SK-N-SH treated with all-trans-retinoic acid at 6 μM for 48 hours (cell line): ENCODE measurements around the gene STRBP.

Source experiments
- ARNTL ChIP-seq: fragments of 450-650 bp; formaldehyde crosslinking; IDR thresholded peaks from 2 replicates; pipeline ENCODE4 v1.5.0; 2020; ENCODE audit warnings: low read depth, mild to moderate bottlenecking, moderate library complexity, borderline replicate concordance
- GLIS3 ChIP-seq: fragments of 250-450 bp; sonication (Bioruptor Pico); IDR thresholded peaks from 2 replicates; pipeline ENCODE4 v1.5.0; 2020; ENCODE audit warnings: mild to moderate bottlenecking, moderate library complexity
- ISL1 ChIP-seq: fragments of 250-450 bp; sonication (Bioruptor Pico); IDR thresholded peaks from 2 replicates; pipeline ENCODE4 v2.1.2; 2022; ENCODE audit warnings: mild to moderate bottlenecking, moderate library complexity
- PPARA ChIP-seq: fragments of 250-450 bp; sonication (Bioruptor Pico); IDR thresholded peaks from 2 replicates; pipeline ENCODE4 v1.5.0; 2020; ENCODE audit warnings: mild to moderate bottlenecking, borderline replicate concordance
- RARB ChIP-seq: fragments of 250-450 bp; sonication (Bioruptor Pico); IDR thresholded peaks from 2 replicates; pipeline ENCODE4 v1.8.0; 2021; ENCODE audit warnings: mild to moderate bottlenecking, moderate library complexity
- ZFP30 ChIP-seq: fragments of 450-650 bp; formaldehyde crosslinking; IDR thresholded peaks from 2 replicates; pipeline ENCODE4 v1.5.0; 2022; ENCODE audit warnings: mild to moderate bottlenecking, moderate library complexity
- ZNF565 ChIP-seq: fragments of 450-650 bp; formaldehyde crosslinking; conservative IDR thresholded peaks from 2 replicates; pipeline ENCODE4 v1.5.0; 2020; ENCODE audit warnings: low read depth, mild to moderate bottlenecking, moderate library complexity
- ZNF70 ChIP-seq: fragments of 450-650 bp; formaldehyde crosslinking; IDR thresholded peaks from 2 replicates; pipeline ENCODE4 v1.5.0; 2020; ENCODE audit warnings: mild to moderate bottlenecking, moderate library complexity
- TF ChIP-seq, protein P1 (sequence below): fragments of 250-450 bp; sonication (Bioruptor Pico); IDR thresholded peaks from 2 replicates; pipeline ENCODE4 v1.5.1; 2020; ENCODE audit warnings: low read depth, mild to moderate bottlenecking, moderate library complexity
- TF ChIP-seq, protein P2 (sequence below): fragments of 250-450 bp; sonication (Bioruptor Pico); IDR thresholded peaks from 2 replicates; pipeline ENCODE4 v1.8.0; 2020; ENCODE audit warnings: mild to moderate bottlenecking, moderate library complexity, borderline replicate concordance
- TF ChIP-seq, protein P3 (sequence below): fragments of 250-450 bp; sonication (Bioruptor Pico); IDR thresholded peaks from 2 replicates; pipeline ENCODE4 v1.5.0; 2020; ENCODE audit warnings: mild to moderate bottlenecking, moderate library complexity

DNA sequence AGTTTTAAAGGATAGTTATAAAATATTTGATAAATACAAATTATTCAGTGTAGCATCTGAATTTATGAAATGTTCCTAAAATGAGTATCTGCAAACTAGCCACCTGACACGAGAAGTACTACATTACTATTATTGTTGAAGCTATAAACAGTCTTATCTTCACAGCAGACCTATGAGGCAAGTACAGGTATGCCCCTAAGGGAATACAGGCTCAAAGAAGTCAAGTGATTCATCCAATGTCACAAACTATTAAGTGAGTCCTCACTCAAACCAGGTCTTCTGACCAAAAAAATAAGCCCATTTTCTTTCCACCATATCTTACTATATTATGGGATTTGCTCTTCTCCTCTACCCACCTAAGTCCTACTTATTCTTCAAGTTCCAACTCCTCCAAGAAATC is 28.7 kb downstream of the STRBP start:
- TF ChIP-seq GLIS3 (no peak), ZFP30 (CRISPR knock-in tag) (no peak), ZNF70 (CRISPR knock-in tag) (no peak), PPARA (no peak), ARNTL (CRISPR knock-in tag) (no peak), ISL1 (CRISPR knock-in tag) (no peak), RARB (no peak), ZNF565 (CRISPR knock-in tag) (no peak)
- TF ChIP-seq, protein P1, sequence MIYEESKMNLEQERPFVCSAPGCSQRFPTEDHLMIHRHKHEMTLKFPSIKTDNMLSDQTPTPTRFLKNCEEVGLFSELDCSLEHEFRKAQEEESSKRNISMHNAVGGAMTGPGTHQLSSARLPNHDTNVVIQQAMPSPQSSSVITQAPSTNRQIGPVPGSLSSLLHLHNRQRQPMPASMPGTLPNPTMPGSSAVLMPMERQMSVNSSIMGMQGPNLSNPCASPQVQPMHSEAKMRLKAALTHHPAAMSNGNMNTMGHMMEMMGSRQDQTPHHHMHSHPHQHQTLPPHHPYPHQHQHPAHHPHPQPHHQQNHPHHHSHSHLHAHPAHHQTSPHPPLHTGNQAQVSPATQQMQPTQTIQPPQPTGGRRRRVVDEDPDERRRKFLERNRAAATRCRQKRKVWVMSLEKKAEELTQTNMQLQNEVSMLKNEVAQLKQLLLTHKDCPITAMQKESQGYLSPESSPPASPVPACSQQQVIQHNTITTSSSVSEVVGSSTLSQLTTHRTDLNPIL (CRISPR knock-in tag), result no peak
- TF ChIP-seq, protein P2, sequence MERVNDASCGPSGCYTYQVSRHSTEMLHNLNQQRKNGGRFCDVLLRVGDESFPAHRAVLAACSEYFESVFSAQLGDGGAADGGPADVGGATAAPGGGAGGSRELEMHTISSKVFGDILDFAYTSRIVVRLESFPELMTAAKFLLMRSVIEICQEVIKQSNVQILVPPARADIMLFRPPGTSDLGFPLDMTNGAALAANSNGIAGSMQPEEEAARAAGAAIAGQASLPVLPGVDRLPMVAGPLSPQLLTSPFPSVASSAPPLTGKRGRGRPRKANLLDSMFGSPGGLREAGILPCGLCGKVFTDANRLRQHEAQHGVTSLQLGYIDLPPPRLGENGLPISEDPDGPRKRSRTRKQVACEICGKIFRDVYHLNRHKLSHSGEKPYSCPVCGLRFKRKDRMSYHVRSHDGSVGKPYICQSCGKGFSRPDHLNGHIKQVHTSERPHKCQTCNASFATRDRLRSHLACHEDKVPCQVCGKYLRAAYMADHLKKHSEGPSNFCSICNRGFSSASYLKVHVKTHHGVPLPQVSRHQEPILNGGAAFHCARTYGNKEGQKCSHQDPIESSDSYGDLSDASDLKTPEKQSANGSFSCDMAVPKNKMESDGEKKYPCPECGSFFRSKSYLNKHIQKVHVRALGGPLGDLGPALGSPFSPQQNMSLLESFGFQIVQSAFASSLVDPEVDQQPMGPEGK (CRISPR knock-in tag), result no peak
- TF ChIP-seq, protein P3, sequence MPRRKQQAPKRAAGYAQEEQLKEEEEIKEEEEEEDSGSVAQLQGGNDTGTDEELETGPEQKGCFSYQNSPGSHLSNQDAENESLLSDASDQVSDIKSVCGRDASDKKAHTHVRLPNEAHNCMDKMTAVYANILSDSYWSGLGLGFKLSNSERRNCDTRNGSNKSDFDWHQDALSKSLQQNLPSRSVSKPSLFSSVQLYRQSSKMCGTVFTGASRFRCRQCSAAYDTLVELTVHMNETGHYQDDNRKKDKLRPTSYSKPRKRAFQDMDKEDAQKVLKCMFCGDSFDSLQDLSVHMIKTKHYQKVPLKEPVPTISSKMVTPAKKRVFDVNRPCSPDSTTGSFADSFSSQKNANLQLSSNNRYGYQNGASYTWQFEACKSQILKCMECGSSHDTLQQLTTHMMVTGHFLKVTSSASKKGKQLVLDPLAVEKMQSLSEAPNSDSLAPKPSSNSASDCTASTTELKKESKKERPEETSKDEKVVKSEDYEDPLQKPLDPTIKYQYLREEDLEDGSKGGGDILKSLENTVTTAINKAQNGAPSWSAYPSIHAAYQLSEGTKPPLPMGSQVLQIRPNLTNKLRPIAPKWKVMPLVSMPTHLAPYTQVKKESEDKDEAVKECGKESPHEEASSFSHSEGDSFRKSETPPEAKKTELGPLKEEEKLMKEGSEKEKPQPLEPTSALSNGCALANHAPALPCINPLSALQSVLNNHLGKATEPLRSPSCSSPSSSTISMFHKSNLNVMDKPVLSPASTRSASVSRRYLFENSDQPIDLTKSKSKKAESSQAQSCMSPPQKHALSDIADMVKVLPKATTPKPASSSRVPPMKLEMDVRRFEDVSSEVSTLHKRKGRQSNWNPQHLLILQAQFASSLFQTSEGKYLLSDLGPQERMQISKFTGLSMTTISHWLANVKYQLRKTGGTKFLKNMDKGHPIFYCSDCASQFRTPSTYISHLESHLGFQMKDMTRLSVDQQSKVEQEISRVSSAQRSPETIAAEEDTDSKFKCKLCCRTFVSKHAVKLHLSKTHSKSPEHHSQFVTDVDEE (CRISPR knock-in tag), result no peak
